ENCODE results near the gene CLSTN3. TPM values are rescaled to one million over a fixed set of nuclear protein-coding genes. Genes with fewer than 3 reads are reported as not detected.

CLSTN3 gene
- total and polyA plus RNA-seq, 2 experiments from 2014 or later = 14.0 to 35.5 TPM

GRCh38 chr12:7205091-7205490 lies 74.9 kb downstream of the CLSTN3 start:
- Histone ChIP-seq H3K4me1 (ENCODE audit: low read depth) (no peaks in the 10 kb centered on the region), H3K4me3 (no peak overlapping the region), H3K9me3 (ENCODE audit: low read depth) (no peaks in the 10 kb centered on the region), H3K27ac (no peak overlapping the region), H3K27me3 (no peaks in the 10 kb centered on the region), H3K36me3 (peaks cover 42% of the 10 kb centered on the region)
- no peak for TF ChIP-seq CTCF (IDR thresholded peaks at IDR 0.05; ENCODE audit: low read depth, low read length)
- DNase-seq (ENCODE audit: low read depth in 1 of 2, low spot score in 1 of 2) = no peak

GRCh38 chr12:7206691-7207090 lies 76.5 kb downstream of the CLSTN3 start:
- Histone ChIP-seq H3K27ac (no peak overlapping the region), H3K9me3 (ENCODE audit: low read depth) (no peaks in the 10 kb centered on the region), H3K4me3 (no peak overlapping the region), H3K36me3 (peaks cover 39% of the 10 kb centered on the region), H3K27me3 (no peaks in the 10 kb centered on the region), H3K4me1 (ENCODE audit: low read depth) (no peaks in the 10 kb centered on the region)
- no peak for DNase-seq (ENCODE audit: low read depth in 1 of 2, low spot score in 1 of 2)
- TF ChIP-seq CTCF (IDR thresholded peaks at IDR 0.05; ENCODE audit: low read depth, low read length) = no peak

- Histone ChIP-seq H3K27me3 (no peaks in the 10 kb centered on the region), H3K36me3 (peaks cover 38% of the 10 kb centered on the region)
- TF ChIP-seq CTCF (IDR thresholded peaks at IDR 0.05; ENCODE audit: low read depth, low read length) = no peak
Measured at GRCh38 chr12:7207866-7208625, 77.9 kb downstream of the CLSTN3 start.

More at GRCh38 chr12:7207866-7208625, 77.9 kb downstream of the CLSTN3 start:
- no peaks in the 10 kb centered on the region for H3K4me1 ChIP-seq (ENCODE audit: low read depth)
- H3K27ac ChIP-seq = no peak overlapping the region
- no peak for DNase-seq (ENCODE audit: low read depth in 1 of 2, low spot score in 1 of 2)
- no peaks in the 10 kb centered on the region for H3K9me3 ChIP-seq (ENCODE audit: low read depth)
- H3K4me3 ChIP-seq = no peak overlapping the region

Other genes with a start within 250 kb of the CLSTN3 start
- gene LRRC23, start 225.5 kb upstream of the CLSTN3 start, total RNA-seq = 17.5 and 18.8 TPM in 2 replicates
- 23.7 and 24.8 TPM in 2 replicates for gene LRRC23, start 225.5 kb upstream of the CLSTN3 start, polyA plus RNA-seq
- 56.2 and 87.7 TPM in 2 replicates for gene ENO2, start 215.8 kb upstream of the CLSTN3 start, total RNA-seq
- 133 and 154 TPM in 2 replicates for gene ENO2, start 215.8 kb upstream of the CLSTN3 start, polyA plus RNA-seq
- gene ATN1, start 202.4 kb upstream of the CLSTN3 start, total RNA-seq = 28.1 and 46.4 TPM in 2 replicates
- 22.8 and 37.8 TPM in 2 replicates for gene ATN1, start 202.4 kb upstream of the CLSTN3 start, polyA plus RNA-seq
- not detected in 2 replicates for gene RNU7-1, start 186.6 kb upstream of the CLSTN3 start, total RNA-seq
- gene RNU7-1, start 186.6 kb upstream of the CLSTN3 start, polyA plus RNA-seq = not detected in 2 replicates
- 260 and 307 TPM in 2 replicates for gene C12orf57, start 186.3 kb upstream of the CLSTN3 start, total RNA-seq
- gene C12orf57, start 186.3 kb upstream of the CLSTN3 start, polyA plus RNA-seq = 154 and 208 TPM in 2 replicates
- 17.4 and 19.2 TPM in 2 replicates for gene PTPN6, start 179.0 kb upstream of the CLSTN3 start, total RNA-seq
- 25.2 and 28.4 TPM in 2 replicates for gene PTPN6, start 179.0 kb upstream of the CLSTN3 start, polyA plus RNA-seq
- 350 and 388 TPM in 2 replicates for gene PHB2, start 159.7 kb upstream of the CLSTN3 start, total RNA-seq
- gene PHB2, start 159.7 kb upstream of the CLSTN3 start, polyA plus RNA-seq = 181 and 228 TPM in 2 replicates
- 15.7 and 21.5 TPM in 2 replicates for gene EMG1, start 159.5 kb upstream of the CLSTN3 start, total RNA-seq
- 29.7 and 39.2 TPM in 2 replicates for gene EMG1, start 159.5 kb upstream of the CLSTN3 start, polyA plus RNA-seq
- gene LPCAT3, start 111.9 kb upstream of the CLSTN3 start, total RNA-seq = 12.0 and 15.8 TPM in 2 replicates
- gene LPCAT3, start 111.9 kb upstream of the CLSTN3 start, polyA plus RNA-seq = 31.4 and 37.8 TPM in 2 replicates
- 3.0 and 5.0 TPM in 2 replicates for gene C1S, start 69.7 kb upstream of the CLSTN3 start, total RNA-seq
- gene C1S, start 69.7 kb upstream of the CLSTN3 start, polyA plus RNA-seq = 7.3 and 9.3 TPM in 2 replicates
- 2.4 and 3.6 TPM in 2 replicates for gene C1R, start 37.9 kb upstream of the CLSTN3 start, total RNA-seq
- 1.5 and 3.4 TPM in 2 replicates for gene C1R, start 37.9 kb upstream of the CLSTN3 start, polyA plus RNA-seq
- 18.4 and 32.4 TPM in 2 replicates for gene C1RL, start 21.2 kb upstream of the CLSTN3 start, total RNA-seq
- gene C1RL, start 21.2 kb upstream of the CLSTN3 start, polyA plus RNA-seq = 12.2 and 14.3 TPM in 2 replicates
- gene RBP5, start 1.5 kb upstream of the CLSTN3 start, total RNA-seq = 0.95 and 8.9 TPM in 2 replicates
- 1.5 and 4.1 TPM in 2 replicates for gene RBP5, start 1.5 kb upstream of the CLSTN3 start, polyA plus RNA-seq
- gene PEX5, start 59.3 kb downstream of the CLSTN3 start, total RNA-seq = 41.7 and 50.1 TPM in 2 replicates
- gene PEX5, start 59.3 kb downstream of the CLSTN3 start, polyA plus RNA-seq = 20.4 and 20.8 TPM in 2 replicates
- not detected in 2 replicates for gene ACSM4, start 173.7 kb downstream of the CLSTN3 start, total RNA-seq
- not detected in 2 replicates for gene ACSM4, start 173.7 kb downstream of the CLSTN3 start, polyA plus RNA-seq